PC-3 (cell line): ENCODE data around the gene INVS.

ENCODE experiments used
- CTCF ChIP-seq: fragments of 300-600 bp; sonication (generic); conservative IDR thresholded peaks from 2 replicates; pipeline ENCODE4 v1.5.1; 2017; ENCODE audit warnings: antibody characterized with exemption, low read depth, mild to moderate bottlenecking, low read length
- EZH2 ChIP-seq: fragments of 300-600 bp; sonication (generic); IDR thresholded peaks from one replicate; pipeline ENCODE4 v1.6.1; 2017; ENCODE audit warnings: antibody characterized with exemption, mild to moderate bottlenecking, low read length; ENCODE audit not compliant: unreplicated experiment
- EZH2phosphoT487 ChIP-seq: fragments of 300-600 bp; sonication (generic); IDR thresholded peaks from 2 replicates; pipeline ENCODE4 v1.6.1; 2018; ENCODE audit warnings: mild to moderate bottlenecking, antibody characterized with exemption, low read length, borderline replicate concordance

- TF ChIP-seq CTCF (no peak), EZH2phosphoT487 (no peak), EZH2 (no peak)
Observed at GRCh38 chr9:100160021-100160420, 61.0 kb downstream of the INVS start.
